Right atrium auricular region (tissue), 2 donors: Measurements from ENCODE around the gene MAPK10. TPM values are rescaled to one million over a fixed set of nuclear protein-coding genes. Genes with fewer than 3 reads are reported as not detected.

Experiments used
- DNase-seq: peaks from one replicate; pipeline ENCODE4 v3.0.0-alpha.2; 2019; ENCODE audit warnings: low spot score
- H3K27ac ChIP-seq, 2 donors: fragments of 200-600 bp; sonication (generic); 1 replicate in 1 of 2; 2 replicates in 1 of 2; pipeline ENCODE4 v1.5.1; 2016 to 2019
- H3K27me3 ChIP-seq, 2 donors: fragments of 200-600 bp; sonication (generic); one replicate each; pipeline versions ENCODE4 v1.5.1 to v1.6.0; 2017 to 2019
- H3K36me3 ChIP-seq: fragments of 200-600 bp; sonication (generic); one replicate; pipeline ENCODE4 v1.5.1; 2016
- H3K4me1 ChIP-seq, 2 donors: fragments of 200-600 bp; sonication (generic); one replicate each; pipeline versions ENCODE4 v1.5.1 to v1.6.0; 2017 to 2019
- H3K4me3 ChIP-seq, 2 donors: fragments of 200-600 bp; sonication (generic); 1 replicate in 1 of 2; 2 replicates in 1 of 2; pipeline ENCODE4 v1.5.1; 2017 to 2019; ENCODE audit warnings: mild to moderate bottlenecking in 1 of 2, moderate library complexity in 1 of 2
- H3K9me3 ChIP-seq, 2 donors: fragments of 200-600 bp; sonication (generic); one replicate each; pipeline ENCODE4 v1.5.1; 2019
- total RNA-seq, 2 donors: library from RNA; depleted of rRNA; stranded (reverse); fragments of >200 nt; gene quantifications; one replicate each; pipeline ENCODE4 v1.1.0, GENCODE V29; 2016
- TF ChIP-seq, protein P1 (sequence below), 2 donors: fragments of 200-600 bp; sonication (generic); IDR thresholded peaks; one replicate each; pipeline ENCODE4 v1.5.1; 2019; ENCODE audit warnings: antibody characterized with exemption in 2 of 2

Gene MAPK10
- total RNA-seq, 2 donors from 2014 or later: 2.6 to 3.1 TPM

DNA sequence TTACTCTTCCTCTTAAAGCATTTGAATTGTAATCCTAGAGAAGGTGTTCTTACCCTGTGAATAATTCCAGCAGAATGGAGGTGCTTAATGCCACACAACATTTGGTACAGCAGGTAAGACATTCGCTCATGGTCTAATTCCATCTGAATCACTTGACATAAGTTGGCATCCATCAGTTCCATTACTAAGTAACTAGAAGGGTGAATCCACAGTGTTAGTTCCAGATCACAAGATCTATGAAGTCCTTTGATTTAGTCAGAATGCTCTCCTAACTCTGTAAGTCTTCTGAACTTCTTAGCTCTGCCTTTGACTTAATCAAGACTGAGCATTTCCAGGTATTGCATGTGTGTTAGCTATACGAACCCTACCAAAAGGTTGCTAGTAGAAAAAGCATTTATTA, 258.0 kb downstream of the MAPK10 start:
- no peak overlapping the region for H3K27ac ChIP-seq
- H3K36me3 ChIP-seq: no peaks in the 10 kb centered on the region

DNA sequence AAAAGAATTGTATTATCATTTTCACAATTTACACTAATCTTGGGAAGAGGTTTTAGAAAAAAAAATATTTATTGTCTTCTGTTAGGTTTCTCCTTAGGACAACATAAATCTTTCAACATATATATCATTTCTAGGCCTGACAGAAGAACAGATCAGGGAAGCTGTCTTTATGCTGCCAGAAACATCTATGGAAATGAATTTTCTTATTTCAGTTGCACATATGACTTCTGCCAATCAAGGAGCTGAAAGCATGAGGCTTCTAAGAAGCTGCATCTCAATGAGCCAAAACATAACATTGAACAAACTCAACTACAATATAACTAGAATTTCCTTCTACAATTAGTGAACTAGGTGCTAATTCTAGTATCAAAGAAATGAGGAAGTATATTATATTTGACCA, 258.4 kb downstream of the MAPK10 start:
- H3K27ac ChIP-seq: no peak overlapping the region
- no peak for DNase-seq
- TF ChIP-seq, protein P1, sequence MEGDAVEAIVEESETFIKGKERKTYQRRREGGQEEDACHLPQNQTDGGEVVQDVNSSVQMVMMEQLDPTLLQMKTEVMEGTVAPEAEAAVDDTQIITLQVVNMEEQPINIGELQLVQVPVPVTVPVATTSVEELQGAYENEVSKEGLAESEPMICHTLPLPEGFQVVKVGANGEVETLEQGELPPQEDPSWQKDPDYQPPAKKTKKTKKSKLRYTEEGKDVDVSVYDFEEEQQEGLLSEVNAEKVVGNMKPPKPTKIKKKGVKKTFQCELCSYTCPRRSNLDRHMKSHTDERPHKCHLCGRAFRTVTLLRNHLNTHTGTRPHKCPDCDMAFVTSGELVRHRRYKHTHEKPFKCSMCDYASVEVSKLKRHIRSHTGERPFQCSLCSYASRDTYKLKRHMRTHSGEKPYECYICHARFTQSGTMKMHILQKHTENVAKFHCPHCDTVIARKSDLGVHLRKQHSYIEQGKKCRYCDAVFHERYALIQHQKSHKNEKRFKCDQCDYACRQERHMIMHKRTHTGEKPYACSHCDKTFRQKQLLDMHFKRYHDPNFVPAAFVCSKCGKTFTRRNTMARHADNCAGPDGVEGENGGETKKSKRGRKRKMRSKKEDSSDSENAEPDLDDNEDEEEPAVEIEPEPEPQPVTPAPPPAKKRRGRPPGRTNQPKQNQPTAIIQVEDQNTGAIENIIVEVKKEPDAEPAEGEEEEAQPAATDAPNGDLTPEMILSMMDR (IDR thresholded peaks at IDR 0.05): no peak
- no peaks in the 10 kb centered on the region for H3K36me3 ChIP-seq
- H3K4me1 ChIP-seq: no peaks in the 10 kb centered on the region
- no peaks in the 10 kb centered on the region for H3K27me3 ChIP-seq
- no peak overlapping the region for H3K4me3 ChIP-seq
- H3K9me3 ChIP-seq: no peaks in the 10 kb centered on the region

More for the DNA sequence above, 258.0 kb downstream of the MAPK10 start:
- no peaks in the 10 kb centered on the region for H3K27me3 ChIP-seq
- TF ChIP-seq, protein P1 (IDR thresholded peaks at IDR 0.05): no peak
- no peak overlapping the region for H3K4me3 ChIP-seq
- H3K9me3 ChIP-seq: no peaks in the 10 kb centered on the region
- no peaks in the 10 kb centered on the region for H3K4me1 ChIP-seq
- no peak for DNase-seq

DNA sequence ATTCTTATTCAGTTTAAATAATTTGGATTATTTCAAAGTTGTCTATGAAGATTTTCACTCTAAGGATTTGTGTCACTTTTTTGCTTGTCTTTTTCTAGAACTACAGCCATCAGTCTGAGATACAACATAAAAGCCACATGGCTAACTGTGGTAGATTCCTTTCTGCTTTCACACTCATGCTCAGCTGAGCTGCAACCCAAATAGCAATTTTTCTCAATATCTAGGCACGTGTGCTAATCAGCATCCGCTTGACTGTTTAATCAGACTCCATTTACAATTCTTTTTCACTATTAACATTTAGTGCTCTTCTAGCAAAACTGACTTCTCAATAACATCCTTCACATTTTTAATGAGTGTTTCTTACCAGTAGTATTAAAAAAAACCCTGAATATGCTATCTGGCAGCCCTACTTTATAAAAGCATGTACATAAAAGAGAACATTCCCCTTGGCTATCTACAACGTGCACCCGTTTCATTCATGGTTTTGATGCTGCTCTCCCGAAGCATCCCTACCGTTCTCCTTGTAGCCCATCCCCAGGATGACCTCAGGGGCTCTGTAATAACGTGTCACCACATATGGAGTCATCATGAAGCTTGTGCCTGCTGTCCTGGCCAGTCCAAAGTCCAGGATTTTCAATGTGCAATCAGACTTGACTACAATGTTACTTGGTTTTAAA, 259.2 kb downstream of the MAPK10 start:
- TF ChIP-seq, protein P1 (IDR thresholded peaks at IDR 0.05): no peak

DNA sequence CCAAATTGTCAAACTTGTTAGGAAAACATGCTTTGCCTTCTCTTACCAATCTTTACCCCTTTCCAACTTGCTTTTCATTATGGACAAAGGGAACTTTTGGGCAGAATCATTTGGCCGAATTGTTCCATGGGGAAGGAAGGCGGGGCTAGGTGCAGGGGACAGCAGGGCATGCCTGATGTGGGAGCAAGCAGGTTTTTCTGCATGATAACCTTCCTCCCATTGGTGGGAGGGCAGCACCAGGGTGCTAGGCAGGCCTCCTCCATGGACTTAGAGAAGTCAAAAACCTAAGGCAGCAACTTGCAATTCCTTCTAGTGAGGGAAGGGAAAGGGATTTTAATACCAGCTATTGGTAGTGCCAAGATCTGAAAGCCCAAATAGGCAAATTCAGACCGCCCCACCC, 260.5 kb downstream of the MAPK10 start:
- no peaks in the 10 kb centered on the region for H3K36me3 ChIP-seq
- no peak overlapping the region for H3K4me3 ChIP-seq
- H3K9me3 ChIP-seq: no peaks in the 10 kb centered on the region
- DNase-seq: no peak
- H3K27me3 ChIP-seq: no peaks in the 10 kb centered on the region
- TF ChIP-seq, protein P1 (IDR thresholded peaks at IDR 0.05): no peak
- no peaks in the 10 kb centered on the region for H3K4me1 ChIP-seq
- no peak overlapping the region for H3K27ac ChIP-seq

More for the DNA sequence above, 259.2 kb downstream of the MAPK10 start:
- H3K27me3 ChIP-seq: no peaks in the 10 kb centered on the region
- no peaks in the 10 kb centered on the region for H3K9me3 ChIP-seq
- no peaks in the 10 kb centered on the region for H3K36me3 ChIP-seq
- no peaks in the 10 kb centered on the region for H3K4me1 ChIP-seq
- no peak for DNase-seq
- no peak overlapping the region for H3K4me3 ChIP-seq
- H3K27ac ChIP-seq: no peak overlapping the region

DNA sequence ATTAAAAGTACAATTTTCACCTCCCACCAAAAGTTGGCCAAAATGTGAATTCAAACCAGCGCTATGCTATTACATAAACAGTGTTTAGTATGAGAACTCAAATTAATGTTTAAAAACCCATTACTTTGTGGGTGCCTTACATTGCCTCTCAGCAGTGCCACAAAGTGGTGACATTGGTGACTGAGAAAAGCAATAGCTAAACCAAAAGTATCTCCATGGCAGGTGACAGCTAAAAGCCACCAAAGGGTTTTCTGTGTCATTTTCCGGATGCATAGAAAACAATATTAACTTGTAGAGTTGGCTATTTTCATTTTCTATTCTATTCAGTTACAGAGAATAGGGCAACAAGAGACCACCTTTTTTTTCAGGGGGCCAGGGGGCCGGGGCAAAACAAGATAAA, 261.2 kb downstream of the MAPK10 start:
- no peak for DNase-seq
- no peak overlapping the region for H3K4me3 ChIP-seq
- H3K36me3 ChIP-seq: no peaks in the 10 kb centered on the region
- H3K4me1 ChIP-seq: no peaks in the 10 kb centered on the region
- H3K27me3 ChIP-seq: no peaks in the 10 kb centered on the region
- H3K9me3 ChIP-seq: no peaks in the 10 kb centered on the region
- TF ChIP-seq, protein P1 (IDR thresholded peaks at IDR 0.05): no peak
- H3K27ac ChIP-seq: no peak overlapping the region

DNA sequence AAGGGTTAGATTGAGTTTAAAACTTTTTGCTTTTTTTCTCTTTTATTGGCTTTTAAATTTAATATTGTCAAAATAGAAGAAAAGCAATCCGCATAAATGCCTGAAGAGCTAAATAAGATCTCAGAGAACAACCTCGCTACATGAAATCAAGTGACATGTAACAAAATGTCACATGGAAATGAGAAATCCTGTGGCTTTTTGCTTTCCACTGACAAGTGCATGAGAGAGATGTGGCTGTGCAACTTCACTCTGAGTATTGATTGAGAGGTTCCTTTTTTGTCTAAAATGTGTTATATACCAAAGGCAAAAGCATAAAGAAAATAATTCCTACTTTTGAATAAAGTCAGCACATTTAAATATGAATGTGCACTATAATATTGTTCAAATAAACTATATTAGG, 263.5 kb downstream of the MAPK10 start:
- Histone ChIP-seq H3K9me3 (no peaks in the 10 kb centered on the region), H3K27me3 (no peaks in the 10 kb centered on the region), H3K4me3 (no peak overlapping the region), H3K4me1 (no peaks in the 10 kb centered on the region), H3K27ac (no peak overlapping the region), H3K36me3 (no peaks in the 10 kb centered on the region)
- TF ChIP-seq, protein P1 (IDR thresholded peaks at IDR 0.05): no peak
- DNase-seq: no peak
